Measurements from ENCODE around the gene GINS1.
"Not testable (repeated sequence)": the region's sequence is repeated elsewhere in the genome, so short reads cannot be mapped to it uniquely, and the experiment has no call there.

Gene GINS1

DNA sequence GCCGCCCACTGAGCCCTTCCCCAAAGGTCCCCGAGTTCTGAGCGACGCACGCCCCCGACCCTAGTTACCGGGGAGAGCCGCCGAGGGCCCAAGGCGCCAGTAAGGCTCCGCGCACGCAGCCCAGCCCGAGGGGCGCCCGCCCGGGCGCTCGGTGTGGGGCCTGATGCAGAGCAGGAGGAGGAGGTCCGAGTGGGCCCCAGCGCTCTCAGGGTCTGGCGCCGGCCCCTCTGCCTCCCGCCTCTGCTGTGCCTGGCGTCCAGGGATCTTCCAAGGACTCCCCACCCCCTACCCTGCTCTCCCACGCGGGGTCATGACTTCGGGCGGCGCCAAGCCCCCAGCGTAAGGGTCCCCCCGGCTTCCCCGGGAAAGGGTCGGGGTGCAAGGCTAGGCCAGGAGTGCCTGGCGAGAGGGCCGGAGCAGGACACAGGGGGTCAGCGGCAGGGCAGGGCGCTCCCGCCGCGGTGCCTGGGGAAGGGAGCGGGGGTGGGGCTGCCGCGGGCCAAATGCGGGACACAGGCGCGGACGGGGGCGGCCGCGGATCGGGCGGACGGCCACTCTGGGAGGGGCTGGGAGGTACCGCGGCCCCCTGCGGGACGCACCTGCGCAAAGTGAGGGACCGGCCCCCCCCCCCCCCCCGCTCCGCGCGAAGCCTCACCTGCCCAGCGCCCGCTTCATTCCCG, 17.5 kb upstream of the GINS1 start:
- no peak for DNase-seq (ENCODE audit: low spot score)

DNA sequence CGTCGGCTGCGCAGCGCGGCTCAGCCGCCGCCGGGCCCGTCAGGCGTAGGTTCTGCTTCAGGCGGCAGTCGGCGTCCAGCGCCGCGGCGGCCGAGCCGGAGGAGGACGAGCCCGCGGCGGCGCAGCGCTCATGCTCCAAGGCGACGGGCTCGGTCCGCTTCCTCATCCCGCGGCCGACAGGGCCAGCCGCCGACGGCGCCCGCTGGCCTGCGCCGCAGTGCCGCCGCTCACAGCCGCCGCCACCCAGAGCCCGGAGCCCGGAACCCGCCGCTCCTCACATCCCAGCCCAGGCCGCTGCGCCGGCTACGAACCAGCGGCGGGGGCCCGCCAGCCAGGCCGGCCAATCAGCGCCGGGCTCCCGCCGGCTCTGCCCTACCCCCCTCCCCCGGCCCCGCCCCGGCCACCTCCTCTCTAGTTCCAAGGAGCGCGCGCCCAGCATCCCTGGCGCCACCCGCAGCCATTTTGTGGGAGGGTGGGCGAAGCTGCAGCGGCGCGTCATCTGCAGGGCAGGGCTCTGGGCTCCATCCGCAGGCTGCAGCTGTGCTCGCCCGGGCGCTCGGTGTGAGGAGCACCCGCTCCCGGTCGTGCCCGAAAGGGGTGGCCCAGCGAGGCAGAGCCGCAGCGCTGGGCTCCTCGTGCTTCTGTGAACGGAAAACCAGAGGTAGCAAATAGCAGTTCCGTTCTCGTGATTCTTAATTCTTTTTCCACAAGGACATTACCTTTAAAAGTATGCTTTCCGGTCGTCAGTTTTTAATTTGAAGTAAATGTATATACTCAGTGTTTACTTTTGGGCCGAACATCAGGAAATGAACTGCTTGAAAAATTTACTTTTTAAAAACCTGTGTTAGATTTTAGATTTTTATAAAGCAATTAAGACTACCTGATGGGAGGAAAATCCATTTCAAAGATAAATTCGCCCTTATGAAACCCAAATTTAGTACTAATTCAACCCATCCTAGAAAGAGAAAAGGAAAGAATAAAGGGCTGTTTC, 16.6 kb upstream of the GINS1 start, which contains the start of gene ABHD12:
Gene ABHD12 (minus strand): TSS at position 298 of the 991 bp plus-strand sequence. CDS start 132 bp downstream, at position 166.
- peak; percentile 96 for DNase-seq (ENCODE audit: low spot score)

DNA sequence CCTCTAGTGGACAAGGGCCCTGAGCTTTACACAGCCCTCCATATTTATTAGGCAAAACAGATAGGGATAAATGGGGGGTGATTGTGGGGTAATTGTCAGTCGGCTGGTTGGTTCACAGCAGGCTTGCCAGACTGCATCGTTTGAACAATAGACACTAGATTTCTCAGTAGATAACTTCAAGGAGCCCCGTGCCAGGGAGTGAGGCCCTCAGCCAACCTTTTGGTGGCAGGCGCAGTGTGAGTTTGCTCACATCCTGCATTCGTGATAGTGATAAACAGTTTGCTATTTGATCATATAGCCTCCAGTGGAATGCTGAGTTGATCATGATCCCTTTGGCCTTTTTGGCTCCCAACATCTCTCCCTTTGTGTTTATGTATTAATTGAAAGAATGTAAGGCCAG, 13.2 kb upstream of the GINS1 start:
- DNase-seq (ENCODE audit: low spot score) = no peak

DNA sequence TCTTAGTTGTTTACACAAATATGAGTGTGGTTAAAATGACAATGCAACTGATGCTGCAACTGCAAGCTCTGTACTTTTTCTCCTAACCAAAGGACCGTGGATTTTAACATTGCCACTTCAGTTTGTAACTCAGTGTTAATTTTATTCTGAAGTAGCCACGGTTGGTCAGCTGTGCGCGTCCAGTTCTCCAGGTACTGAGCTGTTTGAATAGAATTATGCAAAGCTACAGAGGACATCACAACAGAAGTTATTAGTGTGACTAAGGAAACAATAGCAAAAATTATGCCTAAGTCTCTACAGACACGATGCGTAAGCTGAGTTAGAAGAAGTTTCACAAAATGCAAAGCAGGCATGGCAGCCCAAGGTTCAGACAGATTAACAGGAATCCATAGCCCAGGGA, 12.5 kb upstream of the GINS1 start:
- no peak for DNase-seq (ENCODE audit: low spot score)

DNA sequence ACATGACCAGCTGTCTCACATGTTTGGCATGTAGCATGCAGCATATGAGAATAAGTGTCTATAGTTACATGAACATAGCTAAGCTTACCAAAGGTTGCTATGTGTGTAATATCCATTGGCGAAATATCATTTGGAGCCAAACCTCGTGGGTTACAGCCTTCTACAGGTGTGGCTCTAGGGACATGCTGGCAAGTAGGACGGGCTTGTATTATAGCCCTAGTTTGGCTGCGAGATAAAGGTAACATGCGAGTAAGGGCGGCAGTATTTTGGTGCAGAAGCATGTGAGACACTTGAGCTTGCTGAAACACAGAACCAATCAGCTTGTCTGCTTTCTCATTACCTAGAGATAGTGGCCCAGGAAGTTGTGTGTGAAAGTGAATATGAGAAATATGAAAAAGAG, 10.4 kb upstream of the GINS1 start:
- no peak for DNase-seq (ENCODE audit: low spot score)

DNA sequence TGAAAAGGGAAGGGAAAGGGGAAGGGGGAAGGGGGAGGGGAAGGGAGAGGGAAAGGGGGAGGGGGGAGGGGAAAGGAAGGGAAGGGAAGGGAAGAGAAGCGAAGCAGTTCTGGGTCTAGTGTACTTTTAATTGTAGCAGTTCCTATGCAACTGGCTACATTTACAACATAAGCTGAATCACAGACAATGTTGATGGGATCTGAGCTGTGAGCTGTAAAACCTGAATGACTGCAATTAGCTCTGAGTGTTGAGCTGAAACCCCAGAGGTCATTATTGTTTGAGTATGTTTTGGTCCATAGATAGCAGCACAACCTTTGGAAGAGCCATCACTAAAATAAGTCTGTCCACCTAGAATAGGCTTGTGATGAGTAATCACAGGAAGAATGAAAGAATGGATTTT, 9.7 kb upstream of the GINS1 start:
- DNase-seq (ENCODE audit: low spot score) = no peak

DNA sequence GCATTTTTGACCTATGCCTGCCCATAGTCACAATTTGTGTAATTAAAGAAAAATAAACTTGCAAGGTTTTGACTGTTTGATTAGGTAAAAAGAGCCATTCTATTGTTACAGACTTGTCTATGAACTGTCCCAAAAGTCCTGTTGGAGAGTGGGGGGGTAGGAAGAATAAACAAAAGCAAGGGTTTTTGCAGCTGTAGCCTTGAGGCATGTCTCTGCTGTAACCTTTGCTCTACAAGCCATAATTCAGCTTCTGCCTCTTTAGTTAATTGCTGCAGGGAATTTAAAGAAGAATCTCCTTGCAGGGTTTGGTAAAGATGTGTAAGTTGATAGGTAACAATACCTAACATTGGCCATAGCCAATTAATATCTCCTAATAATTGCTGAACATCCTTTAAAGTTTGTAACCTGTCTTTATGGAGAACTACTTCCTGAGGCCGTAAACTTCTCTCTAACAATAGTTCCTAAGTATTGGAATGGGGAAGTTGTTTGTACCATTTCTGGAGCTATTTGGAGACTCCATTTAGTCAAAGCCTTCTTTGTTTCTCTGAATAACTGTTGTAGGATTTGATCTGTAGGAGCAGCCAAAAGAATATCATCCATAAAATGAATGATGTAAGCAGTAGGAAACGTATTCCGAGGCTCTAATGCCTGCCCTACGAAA, 9.0 kb upstream of the GINS1 start:
- DNase-seq (ENCODE audit: low spot score) = no peak

DNA sequence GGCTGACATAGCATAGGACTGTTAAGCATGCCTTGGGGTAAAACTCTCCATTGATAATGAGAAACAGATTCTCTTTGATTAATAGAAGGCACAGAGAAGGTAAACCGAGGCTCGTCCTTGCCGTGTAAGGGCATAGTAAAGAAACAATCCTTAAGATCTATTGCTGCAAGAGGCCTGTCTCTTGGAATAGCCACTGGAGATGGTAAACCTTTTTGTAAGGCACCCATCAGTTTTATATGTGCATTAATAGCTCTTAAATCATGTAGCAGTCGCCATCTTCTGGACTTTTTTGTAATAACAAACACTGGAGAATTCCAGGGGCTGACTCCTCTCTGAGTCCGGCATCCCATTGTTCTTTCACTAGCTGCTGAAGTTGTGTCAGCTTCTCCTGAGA, 8.4 kb upstream of the GINS1 start:
- peak; percentile 52 for DNase-seq (ENCODE audit: low spot score)

DNA sequence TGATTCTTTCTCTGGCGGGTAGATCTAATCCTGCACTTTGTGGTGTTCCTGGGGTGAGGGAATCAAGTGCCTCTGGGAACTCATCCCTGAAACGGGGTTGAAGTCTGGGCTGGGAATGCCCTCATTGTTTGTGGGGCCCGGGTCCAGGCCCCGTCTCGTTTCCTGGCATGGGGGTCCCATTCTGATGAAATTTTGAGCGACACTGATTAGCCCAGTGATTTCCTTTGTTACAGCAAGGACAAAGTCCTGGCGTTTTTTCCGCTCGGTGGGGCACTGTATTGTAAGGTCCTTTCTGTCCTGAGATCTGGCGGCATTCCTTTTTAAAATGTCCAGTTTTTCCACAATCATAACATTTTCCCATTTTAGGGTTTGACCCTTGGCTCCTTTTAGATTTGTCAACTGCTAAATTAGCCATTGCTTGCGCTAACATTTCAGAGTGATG, 7.2 kb upstream of the GINS1 start:
- not testable (repeated sequence) for DNase-seq (ENCODE audit: low spot score)

DNA sequence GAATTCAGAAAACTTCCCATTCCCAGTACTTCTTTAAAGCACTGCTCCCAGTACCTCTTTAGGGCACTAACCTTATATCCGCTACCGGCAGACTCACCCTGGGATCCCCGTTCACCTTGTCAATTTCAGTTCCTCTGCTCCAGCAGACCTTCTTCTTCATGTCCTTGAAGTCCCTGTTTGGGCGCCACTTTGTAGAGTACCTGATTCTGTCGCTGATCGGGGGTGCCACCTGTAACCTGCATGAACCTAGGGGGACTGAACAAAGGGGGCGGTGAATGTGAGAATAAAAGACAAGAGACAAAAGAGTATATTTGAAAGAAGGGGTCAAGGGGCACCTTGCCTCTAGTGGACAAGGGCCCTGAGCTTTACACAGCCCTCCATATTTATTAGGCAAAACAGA, 4.9 kb upstream of the GINS1 start:
- DNase-seq (ENCODE audit: low spot score) = no peak

DNA sequence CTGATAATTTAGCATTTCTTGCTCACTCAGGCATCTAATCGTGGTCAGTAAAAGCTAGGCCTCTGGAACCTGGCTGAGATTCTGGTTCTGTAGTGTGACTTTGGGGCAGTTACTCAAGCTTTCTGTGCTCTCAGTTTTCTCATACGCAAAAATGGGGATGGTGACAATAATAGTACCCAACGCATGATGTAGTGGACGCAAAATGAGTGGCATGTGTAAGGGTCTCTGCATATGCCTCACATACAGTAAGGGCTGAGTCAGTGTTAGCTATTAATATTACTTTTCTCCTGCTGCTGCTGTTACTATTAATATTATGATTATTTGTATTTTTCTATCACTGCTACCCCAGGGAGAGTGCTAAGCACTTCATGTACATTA, 686 bp downstream of the GINS1 start:
- DNase-seq (ENCODE audit: low spot score) = no peak

DNA sequence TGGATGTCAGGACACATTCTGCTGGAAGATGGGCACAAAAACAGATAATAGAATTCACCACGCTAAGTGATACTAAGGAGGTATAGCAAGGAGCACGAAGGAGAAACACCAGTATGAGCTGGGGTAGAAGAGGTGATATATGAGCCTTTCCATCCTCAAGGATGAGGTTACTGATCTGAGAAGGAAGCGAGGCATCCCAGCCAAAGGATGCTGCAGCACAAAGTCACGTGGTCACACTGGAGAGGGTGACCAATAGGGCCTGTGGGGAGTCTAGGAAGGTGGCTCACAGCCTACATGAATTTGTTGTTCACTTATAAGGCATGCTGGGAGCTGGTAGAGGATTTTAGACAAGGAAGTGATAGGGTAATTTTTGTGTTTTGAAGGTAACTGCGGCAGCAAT, 1.4 kb downstream of the GINS1 start:
- no peak for DNase-seq (ENCODE audit: low spot score)

DNA sequence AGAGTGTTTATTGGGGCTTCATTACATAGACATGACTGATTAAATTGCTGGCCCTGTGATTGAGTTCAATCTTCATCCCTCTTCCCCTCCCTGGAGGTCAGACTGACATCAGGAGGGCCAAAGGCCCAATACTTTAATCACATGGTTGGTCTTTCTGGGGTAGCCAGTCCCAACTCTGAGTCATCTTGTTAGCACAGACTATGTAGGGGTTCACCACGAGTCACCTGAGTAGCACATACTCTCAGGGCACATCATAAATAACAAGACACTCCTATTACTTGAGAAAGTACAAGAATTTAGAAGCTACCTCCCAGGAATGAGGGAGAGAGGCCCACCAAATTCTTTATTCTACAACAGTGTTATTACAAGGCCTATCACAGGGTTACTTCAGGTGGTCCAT, 11.3 kb downstream of the GINS1 start:
- DNase-seq (ENCODE audit: low spot score) = no peak

DNA sequence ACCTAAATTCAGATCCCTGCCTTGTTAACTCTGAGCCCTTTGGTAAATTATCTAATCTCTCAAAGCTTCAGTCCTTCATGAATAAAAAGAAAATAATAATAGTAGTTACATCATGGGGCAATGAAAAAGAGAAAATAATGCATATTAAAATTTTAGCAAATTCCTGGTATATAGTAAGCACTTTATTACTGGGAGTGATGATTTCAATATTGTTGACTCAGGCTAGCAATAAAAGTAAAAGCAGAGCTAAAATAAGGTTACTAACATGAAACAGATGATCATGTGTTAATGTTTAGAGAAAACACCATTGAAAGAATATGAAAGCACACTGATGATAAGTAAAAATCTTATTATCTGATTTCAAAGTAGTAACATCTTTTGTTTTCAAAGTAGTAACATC, 13.6 kb downstream of the GINS1 start:
- DNase-seq (ENCODE audit: low spot score) = no peak

DNA sequence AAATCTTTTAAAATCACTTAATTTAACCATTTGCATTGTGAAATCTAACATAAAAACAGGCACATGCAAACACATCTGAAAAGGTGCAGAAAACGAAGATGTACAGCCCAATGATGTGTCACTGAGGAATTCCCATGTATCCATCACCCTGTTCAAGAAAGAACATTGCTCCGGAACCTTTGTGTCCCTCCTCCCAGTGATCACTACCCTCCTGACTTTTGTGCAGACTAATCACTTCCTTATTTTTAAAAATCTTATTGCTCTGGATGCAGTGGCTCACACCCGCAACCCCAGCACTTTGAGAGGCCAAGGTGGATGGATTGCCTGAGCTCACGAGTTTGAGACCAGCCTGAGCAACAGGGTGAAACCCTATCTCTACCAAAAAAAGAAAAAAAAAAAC, 14.6 kb downstream of the GINS1 start:
- no peak for DNase-seq (ENCODE audit: low spot score)

DNA sequence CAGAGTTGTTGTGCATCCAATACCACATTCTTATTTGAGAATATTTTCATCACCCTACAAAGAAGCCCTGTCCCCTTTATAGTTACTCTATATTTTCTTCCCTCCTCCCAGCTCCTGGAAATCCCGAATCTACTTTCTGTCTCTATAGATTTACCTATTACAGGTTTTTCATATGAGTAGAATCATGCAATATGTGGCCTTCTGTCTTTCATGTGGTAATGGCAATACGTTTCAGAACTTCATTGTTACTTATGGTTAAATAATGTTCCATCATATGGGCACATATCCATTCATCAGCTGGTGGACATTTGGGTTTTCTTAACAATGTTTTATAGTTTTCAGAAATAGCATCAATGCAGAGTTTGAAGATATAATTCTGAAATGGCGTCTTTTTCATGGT, 17.1 kb downstream of the GINS1 start:
- DNase-seq (ENCODE audit: low spot score) = no peak

DNA sequence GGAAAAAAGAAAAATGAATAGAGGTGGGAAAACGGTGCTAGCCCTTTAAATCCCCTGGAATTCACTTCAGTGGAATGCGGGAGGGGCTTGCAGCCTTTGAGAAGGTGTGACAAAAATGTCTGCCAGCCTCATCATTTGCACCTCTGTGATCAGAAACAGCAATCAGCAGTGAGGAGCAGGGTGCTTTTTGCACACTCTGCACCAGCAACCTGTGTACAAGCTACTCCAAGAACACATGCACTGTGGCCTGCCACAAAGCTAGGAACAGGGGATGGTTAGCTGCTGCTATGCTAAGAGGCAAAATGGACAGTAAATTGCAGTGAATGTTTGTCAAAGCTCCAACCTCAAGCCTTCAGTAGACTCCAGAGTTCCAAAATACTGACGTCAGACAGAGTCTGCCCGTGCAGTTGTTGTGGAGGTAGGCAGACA, 29.7 kb downstream of the GINS1 start:
- DNase-seq (ENCODE audit: low spot score) = no peak

DNA sequence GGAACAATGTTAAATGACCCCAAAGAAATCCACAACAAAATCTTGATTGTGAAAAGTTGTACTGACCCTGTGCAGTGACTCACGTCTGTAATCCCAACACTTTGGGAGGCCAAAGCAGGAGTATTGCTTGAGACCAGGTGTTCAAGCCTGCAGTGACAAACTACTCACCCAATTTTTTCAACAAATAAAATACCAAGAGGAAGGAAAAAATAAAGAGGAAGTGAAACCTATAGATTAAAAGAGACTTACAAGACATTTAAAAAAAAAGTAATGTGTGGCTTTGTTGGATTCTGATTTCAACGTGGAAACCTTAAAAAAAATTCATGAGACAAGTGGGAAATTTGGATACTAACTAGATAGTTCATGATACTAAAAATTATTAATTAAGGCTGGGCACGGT, 31.9 kb downstream of the GINS1 start:
- DNase-seq (ENCODE audit: low spot score) = no peak

DNA sequence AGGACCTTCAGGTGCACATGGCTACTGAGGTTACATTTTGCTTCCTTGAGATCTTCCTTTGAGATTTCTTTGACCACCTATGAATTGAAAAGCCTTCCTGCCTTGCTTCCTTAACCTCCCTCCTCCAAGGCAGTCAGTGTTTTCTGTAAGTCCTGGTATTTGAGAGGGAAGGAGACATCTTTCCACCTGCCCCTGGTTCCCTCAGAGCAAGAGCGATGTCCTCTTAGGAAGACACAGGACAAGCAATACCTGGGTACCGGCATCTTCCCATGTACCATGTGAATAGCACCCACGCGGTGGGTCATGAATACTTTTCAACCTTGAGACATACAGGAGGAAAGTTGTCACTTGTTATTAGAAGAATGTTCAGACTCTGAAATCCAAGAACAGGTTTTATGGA, 37.1 kb downstream of the GINS1 start:
- DNase-seq (ENCODE audit: low spot score) = no peak

DNA sequence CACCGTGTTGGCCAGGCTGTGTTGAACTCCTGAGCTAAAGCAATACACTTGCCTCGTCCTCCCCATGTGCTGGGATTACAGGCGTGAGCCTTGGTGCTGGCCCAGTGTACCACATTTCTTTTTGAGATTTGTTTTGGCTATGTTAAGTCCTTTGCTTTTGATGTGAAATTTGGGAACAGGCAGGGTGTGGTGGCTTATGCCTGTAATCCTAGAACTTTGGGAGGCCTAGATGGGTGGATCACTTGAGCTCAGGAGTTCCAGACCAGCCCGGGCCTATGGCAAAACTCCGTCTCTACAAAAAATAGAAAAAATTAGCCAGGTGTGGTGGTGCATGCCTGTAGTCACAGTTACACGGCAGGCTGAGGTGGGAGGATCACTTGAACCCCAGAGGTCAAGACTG, 40.2 kb downstream of the GINS1 start:
- DNase-seq (ENCODE audit: low spot score) = no peak

DNA sequence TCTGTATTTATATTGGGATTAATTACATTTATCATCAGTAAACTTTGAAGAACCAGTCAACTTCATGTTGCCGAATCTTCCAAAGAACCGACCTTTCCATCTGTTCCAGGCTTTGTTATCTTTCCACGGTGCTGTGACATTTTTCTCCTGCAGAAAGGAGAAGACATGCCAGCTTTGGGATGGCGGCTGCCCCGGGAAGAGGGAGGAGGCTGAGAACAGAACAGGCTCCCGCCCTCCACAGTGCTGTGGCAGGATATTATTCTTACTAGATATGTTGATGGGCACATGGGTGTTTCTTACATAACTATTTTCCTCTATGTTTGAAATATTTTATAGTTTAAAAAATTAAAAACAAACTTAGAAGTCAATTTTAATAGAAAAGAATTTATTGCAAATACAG, 44.9 kb downstream of the GINS1 start:
- no peak for DNase-seq (ENCODE audit: low spot score)

DNA sequence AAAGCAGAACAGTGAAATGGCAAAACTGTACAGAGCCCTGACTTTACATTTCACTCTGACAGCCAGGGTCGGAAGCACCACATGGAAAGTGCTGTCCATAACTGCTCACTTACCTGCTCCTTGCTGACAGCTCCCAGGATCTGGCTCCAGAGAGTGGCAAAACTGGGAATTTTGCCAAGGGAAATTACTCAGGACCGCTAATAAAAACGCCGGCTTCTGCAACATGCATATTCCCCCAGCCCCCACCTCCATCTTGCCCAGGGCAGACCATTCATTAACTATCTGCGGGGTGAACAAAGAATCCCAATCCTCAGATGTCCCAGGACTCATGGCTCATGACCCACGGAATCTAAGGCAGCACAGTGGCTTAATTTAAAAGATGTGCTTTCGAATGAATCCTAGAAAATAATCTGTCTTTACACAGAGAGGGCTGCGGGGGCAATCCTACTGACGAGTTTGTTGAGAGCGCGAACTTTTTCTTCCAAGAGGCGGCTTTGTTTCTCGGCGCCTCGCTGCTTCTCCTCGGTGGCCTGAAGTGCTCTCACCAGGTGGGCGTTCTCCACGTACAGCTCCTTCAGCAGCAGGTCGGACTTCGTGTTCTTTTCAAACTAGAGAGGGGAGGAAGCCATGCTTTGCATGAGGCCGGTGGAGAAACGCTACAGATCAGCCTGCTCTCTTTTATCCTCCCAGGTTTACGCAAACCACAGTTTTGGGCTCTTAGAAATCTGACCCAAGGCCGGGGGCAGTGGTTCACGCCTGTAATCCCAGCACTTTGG, 45.8 kb downstream of the GINS1 start:
- DNase-seq (ENCODE audit: low spot score) = no peak

Data from activated CD4-positive, alpha-beta T cell treated with anti-CD3 and anti-CD28 coated beads, Interleukin-2, Interleukin-4, amounts not matched to agents 100 ng/mL and 50 ng/mL, durations not matched to agents 16 hours and 8 hours (primary cell).